BLaER1 treated with 17β-estradiol and CSF1 and Interleukin-3, amounts not matched to agents 10 nM and 100 nM (cell line): ENCODE measurements around the gene LTBP1.

Experiments
- H3K27ac ChIP-seq, 11 experiments: shearing (Covaris generic); formaldehyde crosslinking; 2 replicates each; pipeline ENCODE4 v1.8.1; 2022
- H3K27me3 ChIP-seq, 11 experiments: shearing (Covaris generic); formaldehyde crosslinking; 2 replicates each; pipeline ENCODE4 v1.8.1; 2022
- H3K36me3 ChIP-seq, 11 experiments: shearing (Covaris generic); formaldehyde crosslinking; 2 replicates each; pipeline ENCODE4 v1.8.1; 2022
- H3K4me1 ChIP-seq, 10 experiments: shearing (Covaris generic); formaldehyde crosslinking; 2 replicates each; pipeline ENCODE4 v1.8.1; 2022
- H3K4me2 ChIP-seq, 11 experiments: shearing (Covaris generic); formaldehyde crosslinking; 2 replicates each; pipeline ENCODE4 v1.8.1; 2022
- H3K4me3 ChIP-seq, 10 experiments: shearing (Covaris generic); formaldehyde crosslinking; 2 replicates each; pipeline ENCODE4 v1.8.1; 2022
- H3K9ac ChIP-seq, 11 experiments: shearing (Covaris generic); formaldehyde crosslinking; 2 replicates each; pipeline ENCODE4 v1.8.1; 2022
- H3K9me3 ChIP-seq, 11 experiments: shearing (Covaris generic); formaldehyde crosslinking; replicated peaks in 1 of 11; 2 replicates each; pipeline ENCODE4 v1.8.1; 2022
- H4K20me1 ChIP-seq, 11 experiments: shearing (Covaris generic); formaldehyde crosslinking; 2 replicates each; pipeline ENCODE4 v1.8.1; 2022
- Cebpa-rat ChIP-seq, 11 experiments: shearing (Covaris generic); IDR thresholded peaks; 2 replicates each; pipeline ENCODE4 v1.8.1; 2022

The LTBP1 gene

GRCh38 chr2:33340280-33340679, 393.5 kb downstream of the LTBP1 start:
- Histone ChIP-seq H4K20me1 (no peaks in the 10 kb centered on the region), H3K27me3 (no peaks in the 10 kb centered on the region), H3K4me2 (no peak overlapping the region), H3K27ac (no peak overlapping the region), H3K4me1 (peaks cover 0 to 9% (median 0%) of the 10 kb centered on the region in 10 experiments; a peak in 4 of 20 replicates), H3K36me3 (no peaks in the 10 kb centered on the region), H3K4me3 (no peak overlapping the region), H3K9ac (no peak overlapping the region), H3K9me3 (no peaks in the 10 kb centered on the region)
- no peak for TF ChIP-seq Cebpa-rat (IDR thresholded peaks at IDR 0.05)

- Histone ChIP-seq H3K4me1 (no peaks in the 10 kb centered on the region), H3K27me3 (no peaks in the 10 kb centered on the region), H3K27ac (no peak overlapping the region), H3K9me3 (no peaks in the 10 kb centered on the region), H3K36me3 (no peaks in the 10 kb centered on the region), H3K4me2 (no peak overlapping the region), H3K4me3 (no peak overlapping the region), H4K20me1 (no peaks in the 10 kb centered on the region), H3K9ac (no peak overlapping the region)
- TF ChIP-seq Cebpa-rat (IDR thresholded peaks at IDR 0.05): no peak
These were observed 395.4 kb downstream of the LTBP1 start for GRCh38 chr2:33342171-33342570.

- no peaks in the 10 kb centered on the region for H3K36me3 ChIP-seq
- H3K4me2 ChIP-seq: no peak overlapping the region
- no peaks in the 10 kb centered on the region for H3K27me3 ChIP-seq
- no peak for TF ChIP-seq Cebpa-rat (IDR thresholded peaks at IDR 0.05)
- no peaks in the 10 kb centered on the region for H3K9me3 ChIP-seq
- no peaks in the 10 kb centered on the region for H3K4me1 ChIP-seq
- no peak overlapping the region for H3K9ac ChIP-seq
- H4K20me1 ChIP-seq: no peaks in the 10 kb centered on the region
- no peak overlapping the region for H3K4me3 ChIP-seq
- H3K27ac ChIP-seq: no peak overlapping the region
These were observed 396.0 kb downstream of the LTBP1 start for GRCh38 chr2:33342705-33343104.

DNA sequence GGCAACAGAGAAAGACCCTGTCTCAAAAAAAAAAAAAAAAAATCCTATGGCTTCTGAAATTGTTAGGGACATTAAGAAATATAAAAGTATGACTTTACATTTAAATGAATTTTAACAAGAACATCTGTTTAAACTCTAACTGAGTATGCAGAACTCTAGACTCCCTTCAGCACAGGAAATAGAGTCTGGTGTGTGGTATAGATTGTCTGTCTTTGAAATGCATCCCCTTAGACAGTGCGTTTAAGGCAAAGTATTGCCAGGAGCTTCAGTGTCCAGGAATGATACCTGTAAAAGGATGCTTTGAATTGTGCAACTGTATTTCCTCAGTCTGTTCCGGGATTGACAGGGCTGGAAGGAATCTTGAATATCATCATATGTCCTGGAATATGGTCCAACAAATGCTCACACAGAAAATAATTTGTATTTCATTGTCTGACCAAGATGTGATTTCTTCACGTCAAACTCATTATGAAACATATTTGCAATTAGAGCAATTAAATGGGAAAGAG, 396.7 kb downstream of the LTBP1 start:
- no peak overlapping the region for H3K4me3 ChIP-seq
- no peak overlapping the region for H3K4me2 ChIP-seq
- no peaks in the 10 kb centered on the region for H3K4me1 ChIP-seq
- H3K27me3 ChIP-seq: no peaks in the 10 kb centered on the region
- no peaks in the 10 kb centered on the region for H3K36me3 ChIP-seq
- H3K9ac ChIP-seq: no peak overlapping the region
- H4K20me1 ChIP-seq: no peaks in the 10 kb centered on the region
- no peak for TF ChIP-seq Cebpa-rat (IDR thresholded peaks at IDR 0.05)
- H3K27ac ChIP-seq: no peak overlapping the region
- H3K9me3 ChIP-seq: no peaks in the 10 kb centered on the region

DNA sequence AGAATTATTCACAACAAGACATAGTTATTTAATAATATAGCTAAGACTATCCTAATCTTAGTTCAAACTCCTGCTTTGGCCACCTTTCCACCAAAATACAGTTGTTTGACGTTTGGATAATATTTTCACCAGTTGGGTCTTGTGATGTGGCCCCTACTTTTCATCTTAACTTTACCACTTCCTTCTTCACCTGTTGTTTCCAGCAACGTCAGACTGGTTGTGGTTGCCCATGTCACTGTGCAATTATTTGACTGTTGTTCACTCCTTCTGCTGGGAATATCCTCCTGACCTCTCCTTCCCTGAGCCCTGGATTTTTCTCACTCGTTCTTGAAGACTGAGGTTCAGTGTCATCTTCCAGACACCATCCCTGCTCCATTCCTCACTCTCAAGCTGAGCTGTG, 397.5 kb downstream of the LTBP1 start:
- H3K4me3 ChIP-seq: no peak overlapping the region
- H3K36me3 ChIP-seq: no peaks in the 10 kb centered on the region
- H3K9ac ChIP-seq: no peak overlapping the region
- H3K4me1 ChIP-seq: no peaks in the 10 kb centered on the region
- no peaks in the 10 kb centered on the region for H4K20me1 ChIP-seq
- no peak for TF ChIP-seq Cebpa-rat (IDR thresholded peaks at IDR 0.05)
- no peaks in the 10 kb centered on the region for H3K9me3 ChIP-seq
- H3K27ac ChIP-seq: no peak overlapping the region
- H3K4me2 ChIP-seq: no peak overlapping the region
- no peaks in the 10 kb centered on the region for H3K27me3 ChIP-seq

GRCh38 chr2:33347856-33348255, 401.1 kb downstream of the LTBP1 start:
- H3K27ac ChIP-seq: no peak overlapping the region
- no peaks in the 10 kb centered on the region for H3K4me1 ChIP-seq
- TF ChIP-seq Cebpa-rat (IDR thresholded peaks at IDR 0.05): no peak
- H3K36me3 ChIP-seq: no peaks in the 10 kb centered on the region
- no peak overlapping the region for H3K4me3 ChIP-seq
- no peaks in the 10 kb centered on the region for H3K27me3 ChIP-seq
- H4K20me1 ChIP-seq: no peaks in the 10 kb centered on the region
- H3K9ac ChIP-seq: no peak overlapping the region
- H3K9me3 ChIP-seq: 0 out of 22 replicates have a peak, but pooled peaks cover 0 to under 1% (median 0%) of the 10 kb centered on the region in 11 experiments
- no peak overlapping the region for H3K4me2 ChIP-seq

GRCh38 chr2:33350632-33351031, 403.9 kb downstream of the LTBP1 start:
- Histone ChIP-seq H3K4me3 (no peak overlapping the region), H3K4me2 (no peak overlapping the region), H3K36me3 (peaks cover 0 to 3% (median 0%) of the 10 kb centered on the region in 11 experiments; a peak in 1 of 22 replicates), H3K27ac (no peak overlapping the region), H3K27me3 (0 out of 22 replicates have a peak, but pooled peaks cover 0 to 2% (median 0%) of the 10 kb centered on the region in 11 experiments), H3K9me3 (peaks cover 11 to 20% (median 14%) of the 10 kb centered on the region in 11 experiments), H4K20me1 (no peaks in the 10 kb centered on the region), H3K9ac (no peak overlapping the region), H3K4me1 (no peaks in the 10 kb centered on the region)
- no peak for TF ChIP-seq Cebpa-rat (IDR thresholded peaks at IDR 0.05)

- H3K9ac ChIP-seq: no peak overlapping the region
These were observed 405.0 kb downstream of the LTBP1 start for GRCh38 chr2:33351781-33352180.

GRCh38 chr2:33354981-33355380, 408.2 kb downstream of the LTBP1 start:
- peaks cover 30 to 40% (median 33%) of the 10 kb centered on the region in 11 experiments for H3K9me3 ChIP-seq
- no peak overlapping the region for H3K27ac ChIP-seq
- H3K4me3 ChIP-seq: no peak overlapping the region
- H3K4me2 ChIP-seq: no peak overlapping the region
- H3K27me3 ChIP-seq: 0 out of 22 replicates have a peak, but pooled peaks cover 0 to 4% (median 0%) of the 10 kb centered on the region in 11 experiments
- peaks cover 0 to 12% (median 0%) of the 10 kb centered on the region in 11 experiments; a peak in 4 of 22 replicates for H3K36me3 ChIP-seq
- H4K20me1 ChIP-seq: no peaks in the 10 kb centered on the region
- TF ChIP-seq Cebpa-rat (IDR thresholded peaks at IDR 0.05): no peak
- H3K9ac ChIP-seq: no peak overlapping the region
- H3K4me1 ChIP-seq: no peaks in the 10 kb centered on the region

More at GRCh38 chr2:33351781-33352180, 405.0 kb downstream of the LTBP1 start:
- Histone ChIP-seq H3K27me3 (0 out of 22 replicates have a peak, but pooled peaks cover 0 to 4% (median 0%) of the 10 kb centered on the region in 11 experiments), H3K4me2 (no peak overlapping the region), H3K9me3 (peaks cover 23 to 32% (median 25%) of the 10 kb centered on the region in 11 experiments), H3K4me1 (no peaks in the 10 kb centered on the region), H3K36me3 (peaks cover 0 to 12% (median 0%) of the 10 kb centered on the region in 11 experiments; a peak in 4 of 22 replicates), H3K27ac (no peak overlapping the region), H4K20me1 (no peaks in the 10 kb centered on the region), H3K4me3 (no peak overlapping the region)
- no peak for TF ChIP-seq Cebpa-rat (IDR thresholded peaks at IDR 0.05)

- H3K4me3 ChIP-seq: no peak overlapping the region
- H3K9me3 ChIP-seq: peaks cover 30 to 35% (median 33%) of the 10 kb centered on the region in 11 experiments
- H3K4me2 ChIP-seq: no peak overlapping the region
- peaks cover 0 to 12% (median 0%) of the 10 kb centered on the region in 11 experiments; a peak in 4 of 22 replicates for H3K36me3 ChIP-seq
- TF ChIP-seq Cebpa-rat (IDR thresholded peaks at IDR 0.05): no peak
- H4K20me1 ChIP-seq: no peaks in the 10 kb centered on the region
- H3K27me3 ChIP-seq: 0 out of 22 replicates have a peak, but pooled peaks cover 0 to 4% (median 0%) of the 10 kb centered on the region in 11 experiments
- no peaks in the 10 kb centered on the region; a peak in 1 of 20 replicates for H3K4me1 ChIP-seq
- no peak overlapping the region for H3K27ac ChIP-seq
- H3K9ac ChIP-seq: no peak overlapping the region
These were observed 412.1 kb downstream of the LTBP1 start for GRCh38 chr2:33358878-33359277.
